KMS-11 (cell line): ENCODE data around the gene RHBDD1.

Experiments used
- H2AFZ ChIP-seq: fragments of 200-600 bp; sonication (generic); 2 replicates; pipeline ENCODE4 v1.6.1; 2016; ENCODE audit warnings: antibody characterized with exemption, mixed run types, low read depth
- H3K27ac ChIP-seq: fragments of 200-600 bp; sonication (generic); 2 replicates; pipeline ENCODE4 v1.6.1; 2016; ENCODE audit warnings: mild to moderate bottlenecking, mixed run types
- H3K27me3 ChIP-seq: fragments of 200-600 bp; sonication (generic); 2 replicates; pipeline ENCODE4 v1.6.1; 2017; ENCODE audit warnings: mild to moderate bottlenecking, low read depth, mixed run types, moderate library complexity; ENCODE audit not compliant: insufficient read depth
- H3K36me3 ChIP-seq: fragments of 200-600 bp; sonication (generic); 2 replicates; pipeline ENCODE4 v1.6.1; 2017; ENCODE audit warnings: mild to moderate bottlenecking, mixed run types; ENCODE audit not compliant: insufficient read depth
- H3K4me1 ChIP-seq: fragments of 200-600 bp; sonication (generic); 2 replicates; pipeline ENCODE4 v1.6.1; 2016; ENCODE audit warnings: mild to moderate bottlenecking, low read depth, mixed run types; ENCODE audit not compliant: poor library complexity, severe bottlenecking
- H3K4me2 ChIP-seq: fragments of 200-600 bp; sonication (generic); 2 replicates; pipeline ENCODE4 v1.7.0; 2016; ENCODE audit warnings: mild to moderate bottlenecking, mixed run types
- H3K4me3 ChIP-seq: fragments of 200-600 bp; sonication (generic); IDR thresholded peaks from 2 replicates; pipeline ENCODE4 v1.6.1; 2017; ENCODE audit warnings: low read depth, low read length, mixed read lengths; ENCODE audit not compliant: insufficient read depth
- H3K79me2 ChIP-seq: fragments of 200-600 bp; sonication (generic); 2 replicates; pipeline ENCODE4 v1.6.1; 2016; ENCODE audit warnings: low read depth, mixed run types; ENCODE audit not compliant: insufficient read depth
- H3K9ac ChIP-seq: fragments of 200-600 bp; sonication (generic); 2 replicates; pipeline ENCODE4 v1.6.1; 2016; ENCODE audit warnings: mild to moderate bottlenecking, mixed run types
- H4K20me1 ChIP-seq: fragments of 200-600 bp; sonication (generic); 2 replicates; pipeline ENCODE4 v1.6.1; 2016; ENCODE audit warnings: mild to moderate bottlenecking, mixed run types; ENCODE audit not compliant: insufficient read depth
- TF ChIP-seq, protein P1 (sequence below): fragments of 200-600 bp; sonication (generic); conservative IDR thresholded peaks from 2 replicates; pipeline ENCODE4 v1.6.1; 2017; ENCODE audit warnings: low read depth, mild to moderate bottlenecking, antibody characterized with exemption, low read length, moderate library complexity, mixed read lengths

Gene RHBDD1

DNA sequence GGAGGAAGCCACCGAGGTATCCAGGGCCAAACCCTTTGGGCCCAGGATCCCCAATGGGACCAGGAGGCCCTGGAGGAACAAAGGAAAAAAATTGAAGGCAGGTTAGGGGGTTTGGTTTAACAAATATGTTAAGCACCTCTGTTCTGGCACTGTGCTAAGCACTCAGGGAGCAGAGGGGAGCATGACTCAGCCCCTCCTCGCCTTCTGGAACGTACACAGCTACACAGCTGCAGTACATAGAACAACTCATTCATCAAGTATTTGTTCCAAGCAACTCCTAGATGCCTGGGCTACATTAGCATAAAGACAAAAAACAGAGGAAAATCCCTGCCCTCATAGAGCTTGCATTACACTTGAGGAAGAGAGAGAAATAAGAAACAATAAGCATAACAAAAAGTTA lies 174.6 kb downstream of the RHBDD1 start:
- Histone ChIP-seq H3K4me1 (no peaks in the 10 kb centered on the region), H3K27ac (no peak overlapping the region), H3K36me3 (no peaks in the 10 kb centered on the region), H3K9ac (no peak overlapping the region), H2AFZ (no peak overlapping the region), H3K27me3 (no peaks in the 10 kb centered on the region), H3K4me2 (no peak overlapping the region), H4K20me1 (no peaks in the 10 kb centered on the region), H3K79me2 (no peaks in the 10 kb centered on the region), H3K4me3 (no peak overlapping the region)
- TF ChIP-seq, protein P1, sequence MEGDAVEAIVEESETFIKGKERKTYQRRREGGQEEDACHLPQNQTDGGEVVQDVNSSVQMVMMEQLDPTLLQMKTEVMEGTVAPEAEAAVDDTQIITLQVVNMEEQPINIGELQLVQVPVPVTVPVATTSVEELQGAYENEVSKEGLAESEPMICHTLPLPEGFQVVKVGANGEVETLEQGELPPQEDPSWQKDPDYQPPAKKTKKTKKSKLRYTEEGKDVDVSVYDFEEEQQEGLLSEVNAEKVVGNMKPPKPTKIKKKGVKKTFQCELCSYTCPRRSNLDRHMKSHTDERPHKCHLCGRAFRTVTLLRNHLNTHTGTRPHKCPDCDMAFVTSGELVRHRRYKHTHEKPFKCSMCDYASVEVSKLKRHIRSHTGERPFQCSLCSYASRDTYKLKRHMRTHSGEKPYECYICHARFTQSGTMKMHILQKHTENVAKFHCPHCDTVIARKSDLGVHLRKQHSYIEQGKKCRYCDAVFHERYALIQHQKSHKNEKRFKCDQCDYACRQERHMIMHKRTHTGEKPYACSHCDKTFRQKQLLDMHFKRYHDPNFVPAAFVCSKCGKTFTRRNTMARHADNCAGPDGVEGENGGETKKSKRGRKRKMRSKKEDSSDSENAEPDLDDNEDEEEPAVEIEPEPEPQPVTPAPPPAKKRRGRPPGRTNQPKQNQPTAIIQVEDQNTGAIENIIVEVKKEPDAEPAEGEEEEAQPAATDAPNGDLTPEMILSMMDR, result no peak

DNA sequence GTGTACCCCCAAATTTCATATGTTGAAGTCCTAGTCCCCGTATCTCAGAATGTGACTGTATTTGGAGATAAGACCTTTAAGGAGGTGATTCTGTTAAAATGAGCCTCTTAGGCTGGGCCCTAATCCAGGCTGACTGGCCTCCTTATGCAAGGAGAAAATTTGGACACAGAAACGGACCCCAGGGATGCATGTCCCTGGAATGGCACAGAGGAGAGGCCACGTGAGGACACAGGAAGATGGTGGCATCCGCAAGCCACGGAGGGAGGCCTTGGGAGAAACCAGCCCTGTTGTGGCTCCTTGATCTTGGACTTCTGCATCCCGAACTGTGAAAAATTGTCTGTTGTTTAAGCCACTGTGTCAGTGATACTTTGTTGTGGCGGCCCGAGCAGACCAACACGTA lies 177.5 kb downstream of the RHBDD1 start:
- Histone ChIP-seq H3K4me3 (no peak overlapping the region), H3K79me2 (no peaks in the 10 kb centered on the region), H3K4me2 (no peak overlapping the region), H3K27ac (no peak overlapping the region), H3K9ac (no peak overlapping the region), H3K4me1 (no peaks in the 10 kb centered on the region), H4K20me1 (no peaks in the 10 kb centered on the region), H3K27me3 (no peaks in the 10 kb centered on the region), H2AFZ (no peak overlapping the region), H3K36me3 (no peaks in the 10 kb centered on the region)
- TF ChIP-seq, protein P1, result no peak

DNA sequence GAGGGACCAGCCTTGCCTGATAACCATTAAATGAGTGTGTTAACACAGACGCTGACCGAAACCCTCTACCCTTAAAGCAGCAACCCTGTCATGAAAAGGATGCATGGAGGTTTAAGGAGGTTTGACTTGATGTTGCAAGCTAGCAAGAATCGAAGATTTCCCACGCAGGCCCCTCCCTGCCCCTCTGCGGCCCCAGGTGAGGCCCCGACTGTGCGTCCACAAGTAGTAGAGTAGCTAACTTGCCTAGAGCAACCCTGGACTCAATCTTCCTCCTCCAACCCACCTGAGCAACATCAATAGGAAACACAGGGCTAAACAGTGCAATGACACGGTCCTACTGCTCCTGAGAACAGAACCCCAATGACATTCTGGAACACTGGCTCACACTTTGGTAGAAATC lies 178.0 kb downstream of the RHBDD1 start:
- Histone ChIP-seq H3K4me1 (no peaks in the 10 kb centered on the region), H4K20me1 (no peaks in the 10 kb centered on the region), H3K36me3 (no peaks in the 10 kb centered on the region), H3K4me2 (no peak overlapping the region), H3K27ac (no peak overlapping the region), H2AFZ (no peak overlapping the region), H3K4me3 (no peak overlapping the region), H3K79me2 (no peaks in the 10 kb centered on the region), H3K27me3 (no peaks in the 10 kb centered on the region), H3K9ac (no peak overlapping the region)
- TF ChIP-seq, protein P1, result no peak

DNA sequence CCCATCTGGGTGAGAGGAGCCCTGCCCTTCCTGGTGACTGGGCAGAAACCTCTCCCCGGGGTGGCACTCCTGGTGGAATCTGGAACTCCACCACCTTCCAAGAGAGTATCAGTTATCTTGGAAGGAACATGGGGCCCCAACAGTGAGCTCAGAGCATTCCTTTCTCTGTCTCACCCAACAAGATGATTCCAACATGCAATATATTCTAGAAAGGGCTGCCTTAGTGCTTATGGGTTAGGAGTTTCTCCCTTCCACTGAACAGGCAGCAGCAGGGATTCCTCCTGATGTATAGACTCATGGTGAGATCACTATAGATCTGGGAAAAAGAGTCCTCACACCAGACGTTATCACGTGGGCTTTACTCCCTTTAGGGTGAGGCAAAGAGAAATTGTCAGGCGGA lies 181.0 kb downstream of the RHBDD1 start:
- Histone ChIP-seq H3K4me3 (no peak overlapping the region), H3K36me3 (no peaks in the 10 kb centered on the region), H3K27ac (no peak overlapping the region), H3K4me2 (no peak overlapping the region), H4K20me1 (no peaks in the 10 kb centered on the region), H3K27me3 (no peaks in the 10 kb centered on the region), H3K79me2 (no peaks in the 10 kb centered on the region), H3K4me1 (no peaks in the 10 kb centered on the region), H3K9ac (no peak overlapping the region), H2AFZ (no peak overlapping the region)
- TF ChIP-seq, protein P1, result no peak
